H9 (cell line): ENCODE measurements around the gene POU6F2. TPM values are rescaled to one million over a fixed set of nuclear protein-coding genes. Genes with fewer than 3 reads are reported as not detected.

Source experiments
- DNase-seq: peaks from one replicate; pipeline ENCODE4 v3.0.0-alpha.2; 2017
- H2AFZ ChIP-seq: one replicate; pipeline ENCODE4 v1.6.1; 2013; ENCODE audit warnings: mild to moderate bottlenecking, low read length, control low read depth, moderate library complexity
- H2AK5ac ChIP-seq: 2 replicates; pipeline ENCODE4 v1.6.1; 2013; ENCODE audit warnings: low read length, control low read depth, mixed read lengths; ENCODE audit not compliant: insufficient read length
- H2BK120ac ChIP-seq: one replicate; pipeline ENCODE4 v1.6.1; 2013; ENCODE audit warnings: low read depth, mild to moderate bottlenecking, low read length, control low read depth, inconsistent platforms; ENCODE audit not compliant: poor library complexity, severe bottlenecking
- H2BK12ac ChIP-seq: 2 replicates; pipeline ENCODE4 v1.6.1; 2013; ENCODE audit warnings: low read length, control low read depth, mixed read lengths, low read depth; ENCODE audit not compliant: insufficient read length
- H2BK15ac ChIP-seq: 2 replicates; pipeline ENCODE4 v1.6.1; 2013; ENCODE audit warnings: low read depth, low read length, control low read depth
- H2BK20ac ChIP-seq: one replicate; pipeline ENCODE4 v1.6.1; 2013; ENCODE audit warnings: low read depth, mild to moderate bottlenecking, low read length, control low read depth, inconsistent platforms; ENCODE audit not compliant: poor library complexity, severe bottlenecking
- H2BK5ac ChIP-seq: 2 replicates; pipeline ENCODE4 v1.6.1; 2013; ENCODE audit warnings: low read length, control low read depth, mixed read lengths; ENCODE audit not compliant: insufficient read length
- H3K14ac ChIP-seq: 2 replicates; pipeline ENCODE4 v1.6.1; 2013; ENCODE audit warnings: low read length, control low read depth; ENCODE audit not compliant: insufficient read depth
- H3K18ac ChIP-seq: 2 replicates; pipeline ENCODE4 v1.6.1; 2013; ENCODE audit warnings: low read depth, mild to moderate bottlenecking, mixed read lengths, low read length, control low read depth; ENCODE audit not compliant: insufficient read length
- H3K23ac ChIP-seq: 2 replicates; pipeline ENCODE4 v1.6.1; 2013; ENCODE audit warnings: low read length, control low read depth, mixed read lengths, low read depth; ENCODE audit not compliant: insufficient read length
- H3K23me2 ChIP-seq: 2 replicates; pipeline ENCODE4 v1.6.1; 2013; ENCODE audit warnings: low read depth, mild to moderate bottlenecking, mixed read lengths, low read length, control low read depth; ENCODE audit not compliant: insufficient read length, poor library complexity, severe bottlenecking
- H3K27ac ChIP-seq: 2 replicates; pipeline ENCODE4 v1.5.1; 2013; ENCODE audit warnings: low read length, control low read depth, mixed read lengths, low read depth; ENCODE audit not compliant: insufficient read length
- H3K27me3 ChIP-seq: 2 replicates; pipeline ENCODE4 v1.6.1; 2013; ENCODE audit warnings: low read length, control low read depth, inconsistent platforms; ENCODE audit not compliant: insufficient read depth
- H3K4ac ChIP-seq: 2 replicates; pipeline ENCODE4 v1.6.1; 2013; ENCODE audit warnings: low read depth, mild to moderate bottlenecking, control low read depth, inconsistent platforms, low read length, moderate library complexity
- H3K4me1 ChIP-seq: 2 replicates; pipeline ENCODE4 v1.6.1; 2013; ENCODE audit warnings: low read length, control low read depth, inconsistent platforms; ENCODE audit not compliant: insufficient read depth
- H3K4me2 ChIP-seq: 2 replicates; pipeline ENCODE4 v1.6.1; 2013; ENCODE audit warnings: low read length, control low read depth, mixed read lengths; ENCODE audit not compliant: insufficient read length, insufficient read depth
- H3K56ac ChIP-seq: 2 replicates; pipeline ENCODE4 v1.6.1; 2013; ENCODE audit warnings: low read depth, mild to moderate bottlenecking, mixed read lengths, low read length, control low read depth; ENCODE audit not compliant: insufficient read length
- H3K79me1 ChIP-seq: 2 replicates; pipeline ENCODE4 v1.6.1; 2013; ENCODE audit warnings: low read depth, mild to moderate bottlenecking, moderate library complexity, low read length, control low read depth, inconsistent platforms; ENCODE audit not compliant: insufficient read depth, poor library complexity, severe bottlenecking
- H3K79me2 ChIP-seq: 2 replicates; pipeline ENCODE4 v1.6.1; 2013; ENCODE audit warnings: low read length, control low read depth, inconsistent platforms; ENCODE audit not compliant: insufficient read depth
- H3K9ac ChIP-seq: 2 replicates; pipeline ENCODE4 v1.6.1; 2013; ENCODE audit warnings: low read length, control low read depth, mixed read lengths; ENCODE audit not compliant: insufficient read length; ENCODE audit errors: extremely low read depth
- H3K9me3 ChIP-seq: one replicate; pipeline ENCODE4 v1.6.1; 2013; ENCODE audit warnings: low read depth, low read length, inconsistent platforms; ENCODE audit not compliant: control insufficient read depth
- H3T11ph ChIP-seq: one replicate; pipeline ENCODE4 v1.6.1; 2013; ENCODE audit warnings: mild to moderate bottlenecking, low read length, control low read depth, inconsistent platforms
- H4K20me1 ChIP-seq: one replicate; pipeline ENCODE4 v1.6.1; 2013; ENCODE audit not compliant: control insufficient read depth, insufficient read length, insufficient read depth
- H4K5ac ChIP-seq: 2 replicates; pipeline ENCODE4 v1.6.1; 2013; ENCODE audit warnings: low read depth, mild to moderate bottlenecking, mixed read lengths, low read length, control low read depth; ENCODE audit not compliant: insufficient read length
- H4K8ac ChIP-seq: replicated peaks from 2 replicates; pipeline ENCODE4 v1.6.1; 2013; ENCODE audit warnings: low read length, control low read depth, mixed read lengths, low read depth; ENCODE audit not compliant: insufficient read length
- H4K91ac ChIP-seq: 2 replicates; pipeline ENCODE4 v1.6.1; 2013; ENCODE audit warnings: low read depth, mild to moderate bottlenecking, moderate library complexity, mixed read lengths, low read length, control low read depth; ENCODE audit not compliant: insufficient read length
- H3K27ac Mint-ChIP-seq, 3 experiments: 2 replicates in 2 of 3; 3 replicates in 1 of 3; pipeline ENCODE4 v1.8.0; 2020 to 2021; ENCODE audit warnings: mixed read lengths in 3 of 3, mild to moderate bottlenecking in 1 of 3, moderate library complexity in 1 of 3
- H3K27me3 Mint-ChIP-seq: 2 replicates; pipeline ENCODE4 v1.8.0; 2021; ENCODE audit warnings: low read depth, mild to moderate bottlenecking, moderate library complexity, mixed read lengths
- H3K36me3 Mint-ChIP-seq, 3 experiments: 2 replicates in 2 of 3; 3 replicates in 1 of 3; pipeline ENCODE4 v1.8.0; 2020 to 2021; ENCODE audit warnings: low read depth in 3 of 3, mixed read lengths in 3 of 3; ENCODE audit not compliant: insufficient read depth in 1 of 3
- H3K4me1 Mint-ChIP-seq, 2 experiments: 2 replicates each; pipeline ENCODE4 v1.8.0; 2020; ENCODE audit warnings: mixed read lengths in 2 of 2
- H3K4me3 Mint-ChIP-seq, 2 experiments: 2 replicates in 1 of 2; 3 replicates in 1 of 2; pipeline ENCODE4 v1.8.0; 2020 to 2021; ENCODE audit warnings: mild to moderate bottlenecking in 2 of 2, mixed read lengths in 2 of 2, moderate library complexity in 1 of 2
- H3K9me3 Mint-ChIP-seq, 2 experiments: 2 replicates in 1 of 2; 3 replicates in 1 of 2; pipeline ENCODE4 v1.8.0; 2020; ENCODE audit warnings: mild to moderate bottlenecking in 2 of 2, mixed read lengths in 2 of 2, moderate library complexity in 1 of 2
- CTCF ChIP-seq: fragments of 200-600 bp; sonication (generic); conservative IDR thresholded peaks from 3 replicates; pipeline ENCODE4 v1.8.0; 2021; ENCODE audit warnings: antibody characterized with exemption, mild to moderate bottlenecking
- WGBS: extraction: QIAGEN DNeasy Blood & Tissue Kit; methylation state at CpG from one replicate; pipeline ENCODE4 v1.1.7; 2013; ENCODE audit warnings: missing lambda C conversion rate, low lambda C conversion rate, mixed read lengths; ENCODE audit not compliant: insufficient read length; ENCODE audit errors: extremely low coverage; 5-methylcytosine and 5-hydroxymethylcytosine counted together
- total RNA-seq: library from RNA; stranded (reverse); gene quantifications from 2 replicates; pipeline ENCODE4 v1.2.1, GENCODE V29; 2021

The POU6F2 gene
- total RNA-seq, 1 experiment from 2014 or later = 1.9 TPM

- H3K4me2 ChIP-seq = no peak overlapping the region
- no peak overlapping the region for H2BK12ac ChIP-seq
- H4K91ac ChIP-seq = no peak overlapping the region
- H3K9me3 ChIP-seq = no peaks in the 10 kb centered on the region
- no peak overlapping the region for H3K23ac ChIP-seq
- no peak overlapping the region for H3K14ac ChIP-seq
- H3K27me3 Mint-ChIP-seq = no peaks in the 10 kb centered on the region
- H3K9me3 Mint-ChIP-seq = no peaks in the 10 kb centered on the region
- no peaks in the 10 kb centered on the region for H3K27me3 ChIP-seq
- WGBS = no CpG with 5 or more reads among the region's 7 CpGs
- H2BK5ac ChIP-seq = no peak overlapping the region
- no peaks in the 10 kb centered on the region for H3K4me1 Mint-ChIP-seq
- no peak overlapping the region for H3K4ac ChIP-seq
- H3K18ac ChIP-seq = no peak overlapping the region
- no peaks in the 10 kb centered on the region for H4K20me1 ChIP-seq
- no peak overlapping the region for H3T11ph ChIP-seq
- H4K5ac ChIP-seq = no peak overlapping the region
- no peak for TF ChIP-seq CTCF
- no peak overlapping the region for H3K27ac Mint-ChIP-seq
- H3K36me3 Mint-ChIP-seq = no peaks in the 10 kb centered on the region
- H3K4me3 Mint-ChIP-seq = no peak overlapping the region
- no peak overlapping the region for H2BK15ac ChIP-seq
- H2AK5ac ChIP-seq = no peak overlapping the region
- no peaks in the 10 kb centered on the region for H3K79me1 ChIP-seq
- H3K4me1 ChIP-seq = no peaks in the 10 kb centered on the region
- no peak overlapping the region for H3K56ac ChIP-seq
- DNase-seq = no peak
- no peak overlapping the region for H3K27ac ChIP-seq
- H2BK120ac ChIP-seq = no peak overlapping the region
- no peak overlapping the region for H4K8ac ChIP-seq
- no peaks in the 10 kb centered on the region for H3K79me2 ChIP-seq
- no peak overlapping the region for H3K9ac ChIP-seq
- H2AFZ ChIP-seq = no peak overlapping the region
- H2BK20ac ChIP-seq = no peak overlapping the region
- no peaks in the 10 kb centered on the region for H3K23me2 ChIP-seq
Measured at GRCh38 chr7:39095875-39096619, 118.3 kb downstream of the POU6F2 start.
